ENCODE results near the gene PDK2.

The PDK2 gene

DNA sequence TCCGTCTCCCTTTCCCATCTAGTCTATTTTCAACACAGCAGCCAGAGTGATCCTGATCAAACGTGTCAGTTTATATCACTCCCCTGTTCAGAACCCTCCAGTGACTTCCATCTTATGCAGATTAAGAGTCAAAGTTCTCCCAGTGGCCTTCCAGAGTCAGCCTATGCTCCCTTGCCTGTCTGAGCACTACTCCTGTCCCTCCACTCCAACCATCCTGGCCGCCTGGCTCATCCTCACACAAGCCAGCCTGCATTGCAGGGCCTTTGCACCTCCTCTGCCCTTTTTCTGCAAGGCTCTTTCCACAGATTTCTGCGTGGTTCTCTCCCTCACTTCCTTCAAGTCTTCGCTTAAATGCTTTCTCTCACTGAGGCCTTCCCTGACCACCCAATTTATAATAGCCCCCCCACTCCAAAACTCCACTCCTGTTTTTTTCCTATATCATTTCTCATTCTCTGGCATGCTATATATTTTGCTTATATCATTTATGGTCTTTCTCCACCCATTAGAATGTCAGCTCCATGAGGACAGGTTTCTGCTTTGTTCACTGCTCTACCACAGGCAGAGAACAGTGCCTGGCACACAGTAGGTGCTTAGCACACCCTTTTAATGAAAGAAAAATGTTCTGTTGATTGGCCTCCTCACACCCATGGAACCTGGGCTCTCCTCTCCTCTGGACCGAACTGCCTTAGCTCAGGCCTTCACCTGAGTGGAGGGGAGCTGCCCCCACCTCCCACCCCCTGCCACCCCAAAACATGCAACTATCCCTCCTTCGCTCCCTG lies 25.5 kb downstream of the PDK2 start:
- DNase-seq: no peak

- peak; percentile 71 for DNase-seq
Measured at GRCh38 chr17:50122945-50123344, 27.8 kb downstream of the PDK2 start.

GRCh38 chr17:50123649-50124349 lies 28.6 kb downstream of the PDK2 start:
- no peak for DNase-seq

- DNase-seq: no peak
Measured at GRCh38 chr17:50125420-50125997, 30.4 kb downstream of the PDK2 start.

DNA sequence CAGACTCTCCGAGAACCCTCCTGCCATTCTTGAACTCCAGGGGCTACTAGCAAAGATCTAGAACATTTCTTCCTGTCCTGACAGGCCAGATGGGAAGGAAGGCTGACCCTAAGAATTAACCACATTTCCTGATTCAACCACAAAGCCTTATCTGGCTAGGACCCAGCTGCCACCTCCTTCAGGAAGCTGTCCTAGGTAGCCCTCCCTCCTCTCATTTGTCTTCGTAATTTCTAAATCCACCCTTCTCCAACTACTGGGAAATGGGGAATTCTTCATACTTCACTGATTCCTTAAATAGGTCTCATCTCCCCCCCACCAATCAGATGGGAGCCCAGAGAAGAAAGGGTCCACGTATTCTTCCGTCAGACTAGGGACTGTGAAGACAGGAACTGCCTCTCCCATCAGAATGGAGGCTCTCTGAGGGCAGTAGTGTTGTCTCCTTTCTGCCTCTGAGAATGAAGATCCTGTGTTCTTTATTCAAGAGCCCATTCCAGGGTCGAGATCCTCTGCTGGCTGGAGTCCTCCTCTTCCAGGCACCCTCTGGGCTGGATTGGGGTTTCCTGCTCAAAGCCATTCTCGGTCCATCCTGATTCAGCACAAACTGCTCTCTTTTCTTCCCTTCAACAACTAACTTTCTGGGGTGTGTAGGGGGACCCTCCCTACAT lies 32.7 kb downstream of the PDK2 start:
- DNase-seq: no peak

DNA sequence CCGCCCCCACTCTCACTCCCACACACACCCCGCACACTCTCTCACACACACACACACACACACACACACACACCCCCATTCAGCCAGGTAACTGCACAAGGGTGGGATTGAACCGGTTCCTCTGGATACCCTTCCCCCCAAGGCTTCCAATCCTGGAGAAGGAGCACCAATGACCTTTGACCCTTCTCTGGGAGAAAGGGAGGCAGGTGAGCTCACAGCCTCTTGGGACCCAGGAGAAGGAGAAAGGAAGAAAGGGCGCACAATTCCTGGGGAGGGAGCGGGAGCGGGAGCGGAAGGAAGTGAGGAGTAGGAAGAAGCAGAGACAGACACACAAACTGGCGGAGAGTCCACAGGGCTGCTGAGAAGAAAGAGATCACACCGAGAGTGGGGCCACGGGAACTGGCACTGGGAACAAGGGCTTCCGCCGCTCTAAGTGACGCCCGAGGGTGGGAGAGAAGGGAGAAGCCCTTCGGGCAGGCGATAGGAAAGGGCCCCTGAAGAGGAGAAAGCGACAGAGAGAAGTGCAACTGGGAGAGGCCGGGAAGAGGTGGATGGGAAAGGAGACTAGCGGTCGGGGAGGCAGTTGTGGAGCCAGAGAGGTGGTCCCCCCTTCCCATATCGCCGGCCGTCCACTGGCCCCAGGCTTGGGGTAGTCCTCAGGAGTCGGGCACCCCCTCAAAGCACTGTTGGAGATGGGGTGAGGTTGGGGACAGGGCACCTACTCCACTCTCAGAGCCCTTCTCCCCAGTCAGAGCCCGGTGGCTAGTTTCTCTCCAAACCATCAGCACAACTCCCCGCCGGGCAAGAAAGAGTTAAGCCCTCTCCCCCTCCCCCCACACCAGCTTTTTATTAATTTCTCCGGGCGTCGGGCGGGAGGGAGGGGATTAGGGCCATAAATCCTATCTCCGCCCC lies 33.5 kb downstream of the PDK2 start:
- peak; percentile 45 for DNase-seq

- DNase-seq: no peak
Measured at GRCh38 chr17:50129353-50129727, 34.2 kb downstream of the PDK2 start.

DNA sequence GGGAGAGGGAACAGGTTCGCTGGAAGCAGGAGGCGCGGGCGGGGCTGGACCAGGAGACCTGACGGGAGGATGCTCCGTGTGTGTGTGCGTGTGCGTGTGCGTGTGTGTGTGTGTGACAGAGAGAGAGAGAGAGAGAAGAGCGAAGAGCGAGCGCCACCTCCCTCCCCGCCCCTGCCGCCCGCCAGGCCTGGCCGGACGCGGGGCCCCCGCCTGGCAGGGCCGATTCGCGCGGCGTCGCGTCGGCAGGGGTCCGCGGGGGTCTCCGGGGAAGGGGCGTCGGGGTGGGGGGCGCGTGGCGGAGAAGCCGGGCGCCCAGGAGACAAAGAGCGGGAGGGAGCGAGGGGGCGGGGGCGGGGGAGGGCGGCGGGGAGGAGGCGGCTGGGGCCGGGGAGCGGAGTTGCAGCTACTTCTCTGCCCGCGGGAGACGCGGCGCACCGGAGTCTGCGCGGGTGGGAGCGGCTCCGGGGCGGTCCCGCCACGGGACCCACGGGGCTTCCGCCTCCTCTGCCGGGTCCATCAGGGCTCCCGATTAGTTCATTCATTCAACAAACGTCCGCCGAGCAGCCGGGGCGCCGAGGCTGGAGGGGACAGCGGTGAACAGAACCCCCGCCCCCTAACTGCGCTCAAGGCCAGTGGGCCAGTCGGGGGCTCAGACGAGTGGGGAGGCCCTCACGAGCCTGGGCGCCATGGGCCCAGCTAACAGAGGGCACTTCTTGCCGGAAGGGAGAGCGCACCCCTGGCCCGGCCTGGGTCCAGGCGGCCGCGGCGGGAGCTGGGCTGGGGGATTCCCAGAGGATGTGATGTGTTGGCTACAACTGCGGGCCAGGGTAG lies 34.8 kb downstream of the PDK2 start, which contains the start of gene SAMD14:
Gene SAMD14 (minus strand): TSS at position 433 of the 831 bp plus-strand sequence. CDS start 5,201 bp downstream, outside the sequence.
- DNase-seq: peak; percentile 43

GRCh38 chr17:50130559-50131305 lies 35.6 kb downstream of the PDK2 start:
- DNase-seq: peak; percentile 76

DNA sequence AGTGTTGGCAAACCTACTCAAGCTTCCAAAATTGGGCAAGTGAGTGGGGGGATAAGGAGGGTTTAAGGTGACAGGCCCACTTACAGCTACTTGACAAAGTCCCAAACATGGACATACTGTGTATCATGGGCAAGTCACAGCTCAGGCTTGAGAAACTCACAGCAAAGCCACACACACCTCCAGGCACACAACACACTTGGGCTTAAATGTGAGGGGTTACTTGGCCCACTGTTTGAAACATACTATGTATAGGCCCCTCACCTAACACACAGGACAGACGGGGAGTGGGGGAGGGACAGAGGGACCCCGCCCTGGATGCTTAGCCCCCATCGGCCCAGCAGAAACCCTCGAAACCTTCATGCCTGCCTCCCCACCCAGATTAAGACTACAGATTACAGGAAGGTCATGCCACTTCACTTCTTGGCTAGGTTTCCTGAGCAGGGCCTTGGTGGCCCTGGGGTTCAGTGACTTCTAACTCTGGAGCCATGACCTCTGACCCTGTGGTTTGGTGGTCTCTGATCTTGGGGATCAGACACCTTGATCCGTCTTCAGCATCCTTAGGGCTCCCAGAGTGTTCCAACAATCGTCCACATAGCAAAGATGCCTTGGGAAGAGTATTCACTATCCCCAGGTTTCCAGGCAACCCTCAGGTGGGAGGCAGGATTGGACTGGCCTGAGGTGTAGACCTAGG lies 37.1 kb downstream of the PDK2 start:
- DNase-seq: no peak

GRCh38 chr17:50133028-50133768 lies 38.0 kb downstream of the PDK2 start:
- DNase-seq: no peak

- no peak for DNase-seq
Measured at GRCh38 chr17:50133769-50134099, 38.6 kb downstream of the PDK2 start.

DNA sequence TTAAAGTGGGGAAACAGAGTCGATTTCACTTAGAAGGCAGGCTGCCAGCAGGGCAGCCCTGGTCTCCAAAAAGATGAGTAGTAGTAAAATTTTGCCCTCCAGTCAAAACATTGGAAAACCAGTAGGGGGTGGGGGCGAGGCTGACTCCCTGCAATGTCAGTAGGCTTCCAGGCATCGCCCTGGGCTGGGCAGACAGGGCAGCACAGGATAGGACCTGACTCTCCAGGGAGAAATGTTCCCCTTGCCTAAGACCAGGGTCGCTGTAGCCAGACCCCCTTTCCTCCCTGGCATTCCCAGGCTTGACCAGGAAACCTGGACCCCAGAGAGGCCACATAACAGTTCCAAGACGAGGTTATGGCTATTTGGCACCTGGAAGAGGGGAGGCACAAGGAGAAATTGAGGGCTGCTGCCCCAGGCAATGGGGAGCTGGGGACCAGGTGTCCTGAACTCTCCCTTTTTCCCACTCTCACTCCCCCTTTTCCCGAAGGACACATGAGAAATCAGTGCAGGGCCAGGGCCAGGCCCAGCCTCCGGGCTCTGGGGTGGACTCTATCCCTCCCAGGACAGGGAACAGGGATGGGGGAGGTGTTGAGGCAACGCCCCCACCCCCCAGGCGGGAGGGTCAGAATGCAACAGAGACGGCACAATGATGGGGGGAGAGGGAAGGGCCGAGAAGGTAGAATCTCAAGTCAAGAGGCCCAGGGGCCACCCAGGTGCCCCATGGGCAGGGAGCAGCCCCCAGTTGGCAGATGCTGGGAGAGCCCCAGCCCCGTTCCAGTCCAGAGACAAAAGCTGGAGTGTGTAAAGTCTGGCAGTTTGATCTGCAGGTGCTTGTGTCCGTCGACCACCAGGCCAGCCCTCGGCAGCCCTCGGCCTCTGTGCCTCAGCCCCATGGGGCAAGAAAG lies 39.3 kb downstream of the PDK2 start:
- no peak for DNase-seq

DNA sequence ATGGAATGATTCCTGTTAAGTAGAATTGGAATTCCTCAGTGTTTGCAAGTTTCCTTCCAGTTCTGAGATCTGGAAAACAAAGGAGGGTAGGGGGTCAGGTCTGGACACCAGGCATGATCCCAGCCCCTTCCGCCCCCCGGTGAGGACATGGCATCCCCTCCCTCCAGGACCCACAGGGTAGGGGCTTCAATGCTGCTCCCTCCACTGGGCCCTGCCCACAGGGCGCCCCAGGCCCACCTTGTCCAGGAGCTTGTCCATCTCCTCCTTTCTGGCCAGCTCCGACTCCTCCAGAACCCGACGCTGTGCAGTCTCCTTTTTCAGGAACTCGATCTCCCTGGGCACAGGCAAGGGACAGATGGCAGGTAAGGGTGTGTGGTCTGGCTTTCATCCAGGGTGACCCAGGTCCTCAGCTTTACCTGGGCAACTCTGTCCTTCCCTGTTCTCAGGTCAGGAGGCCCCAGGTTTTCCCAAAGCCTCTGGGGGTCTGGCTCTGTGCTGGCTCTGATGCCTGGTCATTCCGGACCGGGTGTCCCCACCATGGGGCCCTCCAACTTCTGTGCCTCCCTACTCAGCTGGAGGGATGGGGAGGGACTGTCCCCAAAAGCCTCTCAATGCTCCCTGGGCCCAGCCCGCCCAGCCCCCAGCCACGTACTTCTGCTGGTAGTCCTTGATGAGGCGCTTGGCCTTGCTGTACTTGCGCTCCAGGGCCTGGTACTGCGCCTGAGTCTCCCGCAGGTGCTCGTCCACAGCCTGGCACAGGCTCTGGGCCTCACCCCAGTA lies 40.4 kb downstream of the PDK2 start:
- no peak for DNase-seq

- DNase-seq: no peak
Measured at GRCh38 chr17:50136096-50136687, 41.0 kb downstream of the PDK2 start.

DNA sequence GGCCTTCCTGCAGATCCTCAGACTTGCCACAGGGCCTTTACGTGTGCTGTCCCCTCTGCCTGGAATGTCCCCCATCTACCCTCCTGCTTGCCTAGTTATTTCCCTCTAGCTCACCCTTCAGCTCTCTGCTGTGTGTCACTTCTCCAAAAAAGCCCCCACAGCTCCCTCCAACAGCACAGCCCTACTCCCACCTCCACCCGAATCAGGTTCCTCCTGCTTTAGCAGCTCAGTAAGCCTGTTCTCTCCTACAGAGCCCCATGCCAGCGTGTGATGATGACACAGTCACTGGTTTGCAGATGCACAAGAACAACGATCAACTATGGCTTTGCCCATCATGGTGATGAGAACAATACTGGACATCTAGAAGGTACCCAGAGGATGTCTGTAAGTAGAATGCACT lies 41.9 kb downstream of the PDK2 start:
- no peak for DNase-seq

DNA sequence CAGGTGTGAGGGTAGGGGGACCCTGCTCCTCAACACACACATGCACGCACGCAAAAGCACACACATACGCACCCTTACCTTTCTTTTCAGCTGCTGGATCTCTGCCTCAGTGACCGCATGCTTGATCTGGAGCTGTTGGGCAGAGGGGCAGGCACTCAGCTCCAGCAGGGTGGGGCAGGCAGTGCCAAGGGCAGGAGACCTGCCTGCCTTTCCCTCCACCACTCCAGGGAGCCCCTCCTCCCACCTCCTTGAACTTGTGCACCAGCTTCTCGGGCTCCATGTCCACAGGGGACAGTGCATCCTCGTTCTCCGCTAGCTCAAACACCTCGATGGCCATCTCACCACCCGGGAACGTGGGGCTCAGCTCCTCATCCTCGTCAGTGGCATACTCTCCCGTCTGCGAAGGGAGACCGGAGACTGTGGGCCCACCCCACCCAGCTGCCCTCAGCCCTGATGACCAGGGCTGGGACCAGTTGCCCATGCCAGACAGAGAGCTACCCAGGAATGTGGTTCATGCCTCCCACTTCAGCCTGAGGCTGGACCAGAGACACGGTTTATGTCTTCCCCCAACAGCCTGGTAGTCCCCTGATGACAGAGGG lies 44.1 kb downstream of the PDK2 start:
- DNase-seq: no peak
